ENCODE results near the gene ECHS1. TPM values are rescaled to one million over a fixed set of nuclear protein-coding genes. Genes with fewer than 3 reads are reported as not detected.

The ECHS1 gene
- total RNA-seq, 1 donor from 2014 or later = 64.3 TPM

GRCh38 chr10:133405272-133405671, 32.1 kb upstream of the ECHS1 start:
- Mint-ChIP-seq H3K4me1 (peaks cover 31% of the 10 kb centered on the region), H3K4me3 (no peak overlapping the region), H3K27ac (no peak overlapping the region), H3K36me3 (ENCODE audit: low read depth) (peaks cover 79% of the 10 kb centered on the region), H3K27me3 (no peaks in the 10 kb centered on the region), H3K9me3 (peaks cover 20% of the 10 kb centered on the region)
- intact Hi-C loops (cut with micrococcal nuclease) = no loop called here
- DNase-seq = no peak

GRCh38 chr10:133403784-133404183, 30.6 kb upstream of the ECHS1 start:
- Mint-ChIP-seq H3K27me3 (no peaks in the 10 kb centered on the region), H3K4me3 (no peak overlapping the region), H3K4me1 (peaks cover 33% of the 10 kb centered on the region), H3K36me3 (ENCODE audit: low read depth) (peaks cover 77% of the 10 kb centered on the region), H3K9me3 (peaks cover 9% of the 10 kb centered on the region), H3K27ac (no peak overlapping the region)
- intact Hi-C loops (cut with micrococcal nuclease) = no loop called here
- no peak for DNase-seq

- no peak overlapping the region for H3K27ac Mint-ChIP-seq
These were observed 30.2 kb upstream of the ECHS1 start for GRCh38 chr10:133403359-133403758.

GRCh38 chr10:133401981-133402725, 29.0 kb upstream of the ECHS1 start:
- H3K9me3 Mint-ChIP-seq = no peaks in the 10 kb centered on the region
- DNase-seq = no peak
- no peak overlapping the region for H3K4me3 Mint-ChIP-seq
- intact Hi-C loops (cut with micrococcal nuclease) = no loop called here
- H3K27ac Mint-ChIP-seq = peak overlapping the region; percentile 34
- H3K36me3 Mint-ChIP-seq (ENCODE audit: low read depth) = peaks cover 77% of the 10 kb centered on the region
- H3K4me1 Mint-ChIP-seq = peaks cover 33% of the 10 kb centered on the region
- no peaks in the 10 kb centered on the region for H3K27me3 Mint-ChIP-seq

More at GRCh38 chr10:133403359-133403758, 30.2 kb upstream of the ECHS1 start:
- no peak for DNase-seq
- intact Hi-C loops (cut with micrococcal nuclease) = no loop called here
- H3K4me3 Mint-ChIP-seq = no peak overlapping the region
- H3K4me1 Mint-ChIP-seq = peaks cover 33% of the 10 kb centered on the region
- peaks cover 5% of the 10 kb centered on the region for H3K9me3 Mint-ChIP-seq
- H3K36me3 Mint-ChIP-seq (ENCODE audit: low read depth) = peaks cover 76% of the 10 kb centered on the region
- no peaks in the 10 kb centered on the region for H3K27me3 Mint-ChIP-seq

- peaks cover 36% of the 10 kb centered on the region for H3K4me1 Mint-ChIP-seq
- no peaks in the 10 kb centered on the region for H3K27me3 Mint-ChIP-seq
- intact Hi-C loops (cut with micrococcal nuclease) = no loop called here
- H3K27ac Mint-ChIP-seq = peak overlapping the region; percentile 68
- H3K4me3 Mint-ChIP-seq = peak overlapping the region; percentile 65
- no peaks in the 10 kb centered on the region for H3K9me3 Mint-ChIP-seq
- peaks cover 76% of the 10 kb centered on the region for H3K36me3 Mint-ChIP-seq (ENCODE audit: low read depth)
- DNase-seq = no peak
These were observed 28.3 kb upstream of the ECHS1 start for GRCh38 chr10:133401500-133401899.

- peak overlapping the region; percentile 65 for H3K4me3 Mint-ChIP-seq
- peak overlapping the region; percentile 68 for H3K27ac Mint-ChIP-seq
- DNase-seq = peak; percentile 78
- H3K36me3 Mint-ChIP-seq (ENCODE audit: low read depth) = peaks cover 73% of the 10 kb centered on the region
- H3K27me3 Mint-ChIP-seq = no peaks in the 10 kb centered on the region
- intact Hi-C loops (cut with micrococcal nuclease) = no loop called here
- peaks cover 31% of the 10 kb centered on the region for H3K4me1 Mint-ChIP-seq
- no peaks in the 10 kb centered on the region for H3K9me3 Mint-ChIP-seq
These were observed 27.7 kb upstream of the ECHS1 start for GRCh38 chr10:133400624-133401424.

- intact Hi-C loops (cut with micrococcal nuclease) = no loop called here
- peaks cover 33% of the 10 kb centered on the region for H3K4me1 Mint-ChIP-seq
- no peaks in the 10 kb centered on the region for H3K27me3 Mint-ChIP-seq
- H3K27ac Mint-ChIP-seq = no peak overlapping the region
- peaks cover 67% of the 10 kb centered on the region for H3K36me3 Mint-ChIP-seq (ENCODE audit: low read depth)
- H3K4me3 Mint-ChIP-seq = no peak overlapping the region
- no peak for DNase-seq
- H3K9me3 Mint-ChIP-seq = no peaks in the 10 kb centered on the region
These were observed 26.0 kb upstream of the ECHS1 start for GRCh38 chr10:133399123-133399601.

GRCh38 chr10:133397938-133398337, 24.8 kb upstream of the ECHS1 start:
- Mint-ChIP-seq H3K4me3 (no peak overlapping the region), H3K36me3 (ENCODE audit: low read depth) (peaks cover 57% of the 10 kb centered on the region), H3K4me1 (peaks cover 35% of the 10 kb centered on the region), H3K27ac (no peak overlapping the region), H3K9me3 (no peaks in the 10 kb centered on the region), H3K27me3 (no peaks in the 10 kb centered on the region)
- DNase-seq = no peak
- intact Hi-C loops (cut with micrococcal nuclease) = no loop called here

- intact Hi-C loops (cut with micrococcal nuclease) = no loop called here
- H3K27me3 Mint-ChIP-seq = no peaks in the 10 kb centered on the region
- peaks cover 48% of the 10 kb centered on the region for H3K36me3 Mint-ChIP-seq (ENCODE audit: low read depth)
- peak overlapping the region; percentile 97 for H3K4me3 Mint-ChIP-seq
- no peak overlapping the region for H3K27ac Mint-ChIP-seq
- no peak for DNase-seq
- no peaks in the 10 kb centered on the region for H3K9me3 Mint-ChIP-seq
- peaks cover 37% of the 10 kb centered on the region for H3K4me1 Mint-ChIP-seq
These were observed 23.0 kb upstream of the ECHS1 start for GRCh38 chr10:133396035-133396624.

- Mint-ChIP-seq H3K27me3 (no peaks in the 10 kb centered on the region), H3K9me3 (no peaks in the 10 kb centered on the region), H3K27ac (peak overlapping the region; percentile 98), H3K4me1 (peaks cover 36% of the 10 kb centered on the region), H3K36me3 (ENCODE audit: low read depth) (peaks cover 43% of the 10 kb centered on the region), H3K4me3 (peak overlapping the region; percentile 97)
- DNase-seq = no peak
- intact Hi-C loops (cut with micrococcal nuclease) = loop anchor here (1.0 to 5.0 kb wide), 4 partner anchors 17 to 88 kb away; partner anchors contain the start of genes TUBGCP2 and ZNF511
These were observed 21.7 kb upstream of the ECHS1 start for GRCh38 chr10:133394801-133395221.

- intact Hi-C loops (cut with micrococcal nuclease) = loop anchor here (1.0 to 5.0 kb wide), 4 partner anchors 16 to 87 kb away; partner anchors contain the start of genes TUBGCP2 and ZNF511
- Mint-ChIP-seq H3K36me3 (ENCODE audit: low read depth) (peaks cover 37% of the 10 kb centered on the region), H3K4me1 (peaks cover 37% of the 10 kb centered on the region), H3K27me3 (no peaks in the 10 kb centered on the region), H3K4me3 (peak within 1 kb of the TSS; percentile 97), H3K27ac (peak within 1 kb of the TSS; percentile 98), H3K9me3 (no peaks in the 10 kb centered on the region)
- DNase-seq = peak; percentile 99
These were observed 21.0 kb upstream of the ECHS1 start, which contains the start of gene MTG1 for GRCh38 chr10:133394064-133394663. Gene MTG1 (plus strand): TSS chr10:133394157. CDS start chr10:133394221, 64 bp downstream.

GRCh38 chr10:133393401-133394063, 20.4 kb upstream of the ECHS1 start:
- peak overlapping the region; percentile 98 for H3K27ac Mint-ChIP-seq

More at GRCh38 chr10:133393401-133394063, 20.4 kb upstream of the ECHS1 start:
- Mint-ChIP-seq H3K36me3 (ENCODE audit: low read depth) (peaks cover 31% of the 10 kb centered on the region), H3K4me3 (peak overlapping the region; percentile 97), H3K27me3 (no peaks in the 10 kb centered on the region), H3K9me3 (no peaks in the 10 kb centered on the region), H3K4me1 (peaks cover 42% of the 10 kb centered on the region)
- peak; percentile 62 for DNase-seq
- intact Hi-C loops (cut with micrococcal nuclease) = loop anchor here (1.0 to 5.0 kb wide), 4 partner anchors 15 to 86 kb away; partner anchors contain the start of genes TUBGCP2 and ZNF511

Measured in activated CD4-positive, alpha-beta T cell treated with anti-CD3 and anti-CD28 coated beads, Interleukin-2, amount 10 ng/mL, durations not matched to agents 24 days and 14 days (primary cell).